H9 (cell line): ENCODE measurements around the gene FYN. TPM values are rescaled to one million over a fixed set of nuclear protein-coding genes. Genes with fewer than 3 reads are reported as not detected.

ENCODE experiments used
- DNase-seq: peaks from one replicate; pipeline ENCODE4 v3.0.0-alpha.2; 2017
- H2AFZ ChIP-seq: one replicate; pipeline ENCODE4 v1.6.1; 2013; ENCODE audit warnings: mild to moderate bottlenecking, low read length, control low read depth, moderate library complexity
- H2AK5ac ChIP-seq: 2 replicates; pipeline ENCODE4 v1.6.1; 2013; ENCODE audit warnings: low read length, control low read depth, mixed read lengths; ENCODE audit not compliant: insufficient read length
- H2BK120ac ChIP-seq: one replicate; pipeline ENCODE4 v1.6.1; 2013; ENCODE audit warnings: low read depth, mild to moderate bottlenecking, low read length, control low read depth, inconsistent platforms; ENCODE audit not compliant: poor library complexity, severe bottlenecking
- H2BK12ac ChIP-seq: 2 replicates; pipeline ENCODE4 v1.6.1; 2013; ENCODE audit warnings: low read length, control low read depth, mixed read lengths, low read depth; ENCODE audit not compliant: insufficient read length
- H2BK15ac ChIP-seq: 2 replicates; pipeline ENCODE4 v1.6.1; 2013; ENCODE audit warnings: low read depth, low read length, control low read depth
- H2BK20ac ChIP-seq: one replicate; pipeline ENCODE4 v1.6.1; 2013; ENCODE audit warnings: low read depth, mild to moderate bottlenecking, low read length, control low read depth, inconsistent platforms; ENCODE audit not compliant: poor library complexity, severe bottlenecking
- H2BK5ac ChIP-seq: 2 replicates; pipeline ENCODE4 v1.6.1; 2013; ENCODE audit warnings: low read length, control low read depth, mixed read lengths; ENCODE audit not compliant: insufficient read length
- H3K14ac ChIP-seq: 2 replicates; pipeline ENCODE4 v1.6.1; 2013; ENCODE audit warnings: low read length, control low read depth; ENCODE audit not compliant: insufficient read depth
- H3K18ac ChIP-seq: 2 replicates; pipeline ENCODE4 v1.6.1; 2013; ENCODE audit warnings: low read depth, mild to moderate bottlenecking, mixed read lengths, low read length, control low read depth; ENCODE audit not compliant: insufficient read length
- H3K23ac ChIP-seq: 2 replicates; pipeline ENCODE4 v1.6.1; 2013; ENCODE audit warnings: low read length, control low read depth, mixed read lengths, low read depth; ENCODE audit not compliant: insufficient read length
- H3K23me2 ChIP-seq: 2 replicates; pipeline ENCODE4 v1.6.1; 2013; ENCODE audit warnings: low read depth, mild to moderate bottlenecking, mixed read lengths, low read length, control low read depth; ENCODE audit not compliant: insufficient read length, poor library complexity, severe bottlenecking
- H3K27ac ChIP-seq: 2 replicates; pipeline ENCODE4 v1.5.1; 2013; ENCODE audit warnings: low read length, control low read depth, mixed read lengths, low read depth; ENCODE audit not compliant: insufficient read length
- H3K27me3 ChIP-seq: 2 replicates; pipeline ENCODE4 v1.6.1; 2013; ENCODE audit warnings: low read length, control low read depth, inconsistent platforms; ENCODE audit not compliant: insufficient read depth
- H3K4ac ChIP-seq: 2 replicates; pipeline ENCODE4 v1.6.1; 2013; ENCODE audit warnings: low read depth, mild to moderate bottlenecking, control low read depth, inconsistent platforms, low read length, moderate library complexity
- H3K4me1 ChIP-seq: 2 replicates; pipeline ENCODE4 v1.6.1; 2013; ENCODE audit warnings: low read length, control low read depth, inconsistent platforms; ENCODE audit not compliant: insufficient read depth
- H3K4me2 ChIP-seq: 2 replicates; pipeline ENCODE4 v1.6.1; 2013; ENCODE audit warnings: low read length, control low read depth, mixed read lengths; ENCODE audit not compliant: insufficient read length, insufficient read depth
- H3K56ac ChIP-seq: 2 replicates; pipeline ENCODE4 v1.6.1; 2013; ENCODE audit warnings: low read depth, mild to moderate bottlenecking, mixed read lengths, low read length, control low read depth; ENCODE audit not compliant: insufficient read length
- H3K79me1 ChIP-seq: 2 replicates; pipeline ENCODE4 v1.6.1; 2013; ENCODE audit warnings: low read depth, mild to moderate bottlenecking, moderate library complexity, low read length, control low read depth, inconsistent platforms; ENCODE audit not compliant: insufficient read depth, poor library complexity, severe bottlenecking
- H3K79me2 ChIP-seq: 2 replicates; pipeline ENCODE4 v1.6.1; 2013; ENCODE audit warnings: low read length, control low read depth, inconsistent platforms; ENCODE audit not compliant: insufficient read depth
- H3K9ac ChIP-seq: 2 replicates; pipeline ENCODE4 v1.6.1; 2013; ENCODE audit warnings: low read length, control low read depth, mixed read lengths; ENCODE audit not compliant: insufficient read length; ENCODE audit errors: extremely low read depth
- H3K9me3 ChIP-seq: one replicate; pipeline ENCODE4 v1.6.1; 2013; ENCODE audit warnings: low read depth, low read length, inconsistent platforms; ENCODE audit not compliant: control insufficient read depth
- H3T11ph ChIP-seq: one replicate; pipeline ENCODE4 v1.6.1; 2013; ENCODE audit warnings: mild to moderate bottlenecking, low read length, control low read depth, inconsistent platforms
- H4K20me1 ChIP-seq: one replicate; pipeline ENCODE4 v1.6.1; 2013; ENCODE audit not compliant: control insufficient read depth, insufficient read length, insufficient read depth
- H4K5ac ChIP-seq: 2 replicates; pipeline ENCODE4 v1.6.1; 2013; ENCODE audit warnings: low read depth, mild to moderate bottlenecking, mixed read lengths, low read length, control low read depth; ENCODE audit not compliant: insufficient read length
- H4K8ac ChIP-seq: replicated peaks from 2 replicates; pipeline ENCODE4 v1.6.1; 2013; ENCODE audit warnings: low read length, control low read depth, mixed read lengths, low read depth; ENCODE audit not compliant: insufficient read length
- H4K91ac ChIP-seq: 2 replicates; pipeline ENCODE4 v1.6.1; 2013; ENCODE audit warnings: low read depth, mild to moderate bottlenecking, moderate library complexity, mixed read lengths, low read length, control low read depth; ENCODE audit not compliant: insufficient read length
- H3K27ac Mint-ChIP-seq, 3 experiments: 2 replicates in 2 of 3; 3 replicates in 1 of 3; pipeline ENCODE4 v1.8.0; 2020 to 2021; ENCODE audit warnings: mixed read lengths in 3 of 3, mild to moderate bottlenecking in 1 of 3, moderate library complexity in 1 of 3
- H3K27me3 Mint-ChIP-seq: 2 replicates; pipeline ENCODE4 v1.8.0; 2021; ENCODE audit warnings: low read depth, mild to moderate bottlenecking, moderate library complexity, mixed read lengths
- H3K36me3 Mint-ChIP-seq, 3 experiments: 2 replicates in 2 of 3; 3 replicates in 1 of 3; pipeline ENCODE4 v1.8.0; 2020 to 2021; ENCODE audit warnings: low read depth in 3 of 3, mixed read lengths in 3 of 3; ENCODE audit not compliant: insufficient read depth in 1 of 3
- H3K4me1 Mint-ChIP-seq, 2 experiments: 2 replicates each; pipeline ENCODE4 v1.8.0; 2020; ENCODE audit warnings: mixed read lengths in 2 of 2
- H3K4me3 Mint-ChIP-seq, 2 experiments: 2 replicates in 1 of 2; 3 replicates in 1 of 2; pipeline ENCODE4 v1.8.0; 2020 to 2021; ENCODE audit warnings: mild to moderate bottlenecking in 2 of 2, mixed read lengths in 2 of 2, moderate library complexity in 1 of 2
- H3K9me3 Mint-ChIP-seq, 2 experiments: 2 replicates in 1 of 2; 3 replicates in 1 of 2; pipeline ENCODE4 v1.8.0; 2020; ENCODE audit warnings: mild to moderate bottlenecking in 2 of 2, mixed read lengths in 2 of 2, moderate library complexity in 1 of 2
- CTCF ChIP-seq: fragments of 200-600 bp; sonication (generic); conservative IDR thresholded peaks from 3 replicates; pipeline ENCODE4 v1.8.0; 2021; ENCODE audit warnings: antibody characterized with exemption, mild to moderate bottlenecking
- WGBS: extraction: QIAGEN DNeasy Blood & Tissue Kit; methylation state at CpG from one replicate; pipeline ENCODE4 v1.1.7; 2013; ENCODE audit warnings: missing lambda C conversion rate, low lambda C conversion rate, mixed read lengths; ENCODE audit not compliant: insufficient read length; ENCODE audit errors: extremely low coverage; 5-methylcytosine and 5-hydroxymethylcytosine counted together
- total RNA-seq: library from RNA; stranded (reverse); gene quantifications from 2 replicates; pipeline ENCODE4 v1.2.1, GENCODE V29; 2021

The FYN gene
- total RNA-seq, 1 experiment from 2014 or later = 64.8 TPM

GRCh38 chr6:111710911-111711310, 162.3 kb downstream of the FYN start:
- no peak overlapping the region for H4K8ac ChIP-seq
- H4K20me1 ChIP-seq = no peaks in the 10 kb centered on the region
- no peaks in the 10 kb centered on the region for H3K79me2 ChIP-seq
- H3K18ac ChIP-seq = no peak overlapping the region
- no peak overlapping the region for H3T11ph ChIP-seq
- no peak overlapping the region for H3K4ac ChIP-seq
- H3K4me3 Mint-ChIP-seq = no peak overlapping the region
- H3K79me1 ChIP-seq = no peaks in the 10 kb centered on the region
- peak overlapping the region in 1 of 3 experiments; percentile 61; a peak in 1 of 7 replicates for H3K27ac Mint-ChIP-seq
- no peak overlapping the region for H4K91ac ChIP-seq
- peaks cover 4% of the 10 kb centered on the region; the same call in 1 of the 2 replicates for H3K4me1 ChIP-seq
- no peaks in the 10 kb centered on the region for H3K27me3 ChIP-seq
- H2BK5ac ChIP-seq = no peak overlapping the region
- peaks cover 3 to 20% (median 6%) of the 10 kb centered on the region in 3 experiments; a peak in 6 of 7 replicates for H3K36me3 Mint-ChIP-seq
- no peaks in the 10 kb centered on the region for H3K9me3 Mint-ChIP-seq
- no peak for DNase-seq
- no peaks in the 10 kb centered on the region for H3K23me2 ChIP-seq
- H3K14ac ChIP-seq = no peak overlapping the region
- H2AFZ ChIP-seq = no peak overlapping the region
- peaks cover 20 to 36% of the 10 kb centered on the region in 2 experiments for H3K4me1 Mint-ChIP-seq
- H2BK20ac ChIP-seq = no peak overlapping the region
- no peaks in the 10 kb centered on the region for H3K27me3 Mint-ChIP-seq
- WGBS = no CpG with 5 or more reads among the region's 4 CpGs
- no peak overlapping the region for H2AK5ac ChIP-seq
- no peak overlapping the region for H3K23ac ChIP-seq
- no peak overlapping the region for H3K4me2 ChIP-seq
- H4K5ac ChIP-seq = no peak overlapping the region
- H2BK120ac ChIP-seq = no peak overlapping the region
- no peaks in the 10 kb centered on the region for H3K9me3 ChIP-seq
- H2BK12ac ChIP-seq = no peak overlapping the region
- no peak overlapping the region for H3K27ac ChIP-seq
- H2BK15ac ChIP-seq = no peak overlapping the region
- TF ChIP-seq CTCF = no peak
- no peak overlapping the region for H3K56ac ChIP-seq
- no peak overlapping the region for H3K9ac ChIP-seq
